ENCODE measurements around the gene ZNF93. TPM values are rescaled to one million over a fixed set of nuclear protein-coding genes. Genes with fewer than 3 reads are reported as not detected.
A peak's percentile ranks its signal among the peaks of the same experiment; 100 is the strongest.
"Not testable (repeated sequence)": the region's sequence is repeated elsewhere in the genome, so short reads cannot be mapped to it uniquely, and the experiment has no call there.

The ZNF93 gene
- total and polyA plus RNA-seq, 9 donors: 8.1 to 11.8 (median 10.2) TPM

- H3K4me3 ChIP-seq (ENCODE audit: low read length): no peak overlapping the region
- DNase-seq: no peak
- peaks cover 8% of the 10 kb centered on the region for H3K36me3 ChIP-seq (ENCODE audit: control insufficient read depth, insufficient read depth, low read length)
- no peaks in the 10 kb centered on the region for H3K27me3 ChIP-seq (ENCODE audit: control insufficient read depth, insufficient read depth, low read length)
- peaks cover 21% of the 10 kb centered on the region for H3K9me3 ChIP-seq (replicated peaks; ENCODE audit: control insufficient read depth, low read depth, low read length)
- H3K4me1 ChIP-seq (ENCODE audit: control insufficient read depth, insufficient read depth, low read length): no peaks in the 10 kb centered on the region
- H3K27ac ChIP-seq (ENCODE audit: low read length): no peak overlapping the region
Measured at GRCh38 chr19:19873381-19873780, 27.4 kb upstream of the ZNF93 start.

GRCh38 chr19:19877724-19878123, 23.0 kb upstream of the ZNF93 start:
- peaks cover 21% of the 10 kb centered on the region for H3K36me3 ChIP-seq (ENCODE audit: control insufficient read depth, insufficient read depth, low read length)
- no peak overlapping the region for H3K27ac ChIP-seq (ENCODE audit: low read length)
- no peak for DNase-seq
- WGBS (ENCODE audit: insufficient coverage): 80% methylated on average over 2 of the region's 4 CpGs
- H3K4me3 ChIP-seq (ENCODE audit: low read length): no peak overlapping the region
- peaks cover 20% of the 10 kb centered on the region for H3K9me3 ChIP-seq (replicated peaks; ENCODE audit: control insufficient read depth, low read depth, low read length)
- no peaks in the 10 kb centered on the region for H3K4me1 ChIP-seq (ENCODE audit: control insufficient read depth, insufficient read depth, low read length)
- no peaks in the 10 kb centered on the region for H3K27me3 ChIP-seq (ENCODE audit: control insufficient read depth, insufficient read depth, low read length)

GRCh38 chr19:19884583-19884982, 16.2 kb upstream of the ZNF93 start:
- Histone ChIP-seq H3K36me3 (ENCODE audit: control insufficient read depth, insufficient read depth, low read length) (peaks cover 28% of the 10 kb centered on the region), H3K4me1 (ENCODE audit: control insufficient read depth, insufficient read depth, low read length) (no peaks in the 10 kb centered on the region), H3K9me3 (replicated peaks; ENCODE audit: control insufficient read depth, low read depth, low read length) (peaks cover 27% of the 10 kb centered on the region), H3K4me3 (ENCODE audit: low read length) (no peak overlapping the region), H3K27me3 (ENCODE audit: control insufficient read depth, insufficient read depth, low read length) (no peaks in the 10 kb centered on the region), H3K27ac (ENCODE audit: low read length) (no peak overlapping the region)
- no CpG with 5 or more reads among the region's 1 CpG for WGBS (ENCODE audit: insufficient coverage)
- DNase-seq: no peak

GRCh38 chr19:19892055-19892941, 8.4 kb upstream of the ZNF93 start:
- WGBS (ENCODE audit: insufficient coverage): no CpG with 5 or more reads among the region's 3 CpGs
- Histone ChIP-seq H3K9me3 (replicated peaks; ENCODE audit: control insufficient read depth, low read depth, low read length) (peaks cover 62% of the 10 kb centered on the region), H3K36me3 (ENCODE audit: control insufficient read depth, insufficient read depth, low read length) (peaks cover 20% of the 10 kb centered on the region)
- H3K27me3 ChIP-seq (ENCODE audit: control insufficient read depth, insufficient read depth, low read length); H3K4me3 ChIP-seq (ENCODE audit: low read length); DNase-seq; H3K4me1 ChIP-seq (ENCODE audit: control insufficient read depth, insufficient read depth, low read length); H3K27ac ChIP-seq (ENCODE audit: low read length): not testable (repeated sequence)

GRCh38 chr19:19900139-19900728, 512 bp upstream of the ZNF93 start:
- Histone ChIP-seq H3K9me3 (replicated peaks; ENCODE audit: control insufficient read depth, low read depth, low read length) (peaks cover 14% of the 10 kb centered on the region), H3K27ac (ENCODE audit: low read length) (peak overlapping the region; percentile 99), H3K36me3 (ENCODE audit: control insufficient read depth, insufficient read depth, low read length) (peaks cover 4% of the 10 kb centered on the region), H3K27me3 (ENCODE audit: control insufficient read depth, insufficient read depth, low read length) (no peaks in the 10 kb centered on the region), H3K4me3 (ENCODE audit: low read length) (peak overlapping the region; percentile 84), H3K4me1 (ENCODE audit: control insufficient read depth, insufficient read depth, low read length) (peaks cover 5% of the 10 kb centered on the region)
- 0% methylated on average over 1 of the region's 9 CpGs for WGBS (ENCODE audit: insufficient coverage)
- DNase-seq: peak; percentile 69

- not testable (repeated sequence) for H3K27me3 ChIP-seq (ENCODE audit: control insufficient read depth, insufficient read depth, low read length); H3K27ac ChIP-seq (ENCODE audit: low read length); H3K4me1 ChIP-seq (ENCODE audit: control insufficient read depth, insufficient read depth, low read length); DNase-seq; H3K9me3 ChIP-seq (replicated peaks; ENCODE audit: control insufficient read depth, low read depth, low read length); H3K36me3 ChIP-seq (ENCODE audit: control insufficient read depth, insufficient read depth, low read length); H3K4me3 ChIP-seq (ENCODE audit: low read length)
- WGBS (ENCODE audit: insufficient coverage): no CpG with 5 or more reads among the region's 3 CpGs
Measured at GRCh38 chr19:19907551-19907950, 6.8 kb downstream of the ZNF93 start.

GRCh38 chr19:19909654-19910053, 8.9 kb downstream of the ZNF93 start:
- Histone ChIP-seq H3K36me3 (ENCODE audit: control insufficient read depth, insufficient read depth, low read length) (peaks cover 3% of the 10 kb centered on the region), H3K4me1 (ENCODE audit: control insufficient read depth, insufficient read depth, low read length) (no peaks in the 10 kb centered on the region), H3K9me3 (replicated peaks; ENCODE audit: control insufficient read depth, low read depth, low read length) (no peaks in the 10 kb centered on the region), H3K4me3 (ENCODE audit: low read length) (no peak overlapping the region), H3K27me3 (ENCODE audit: control insufficient read depth, insufficient read depth, low read length) (no peaks in the 10 kb centered on the region), H3K27ac (ENCODE audit: low read length) (no peak overlapping the region)
- no CpG with 5 or more reads among the region's 2 CpGs for WGBS (ENCODE audit: insufficient coverage)
- no peak for DNase-seq

- no peaks in the 10 kb centered on the region for H3K9me3 ChIP-seq (replicated peaks; ENCODE audit: control insufficient read depth, low read depth, low read length)
- WGBS (ENCODE audit: insufficient coverage): no CpG with 5 or more reads among the region's 1 CpG
- DNase-seq: no peak
Measured at GRCh38 chr19:19911150-19911549, 10.4 kb downstream of the ZNF93 start.

GRCh38 chr19:19914596-19914995, 13.8 kb downstream of the ZNF93 start:
- no CpG with 5 or more reads among the region's 3 CpGs for WGBS (ENCODE audit: insufficient coverage)
- H3K27me3 ChIP-seq (ENCODE audit: control insufficient read depth, insufficient read depth, low read length): no peaks in the 10 kb centered on the region

More at GRCh38 chr19:19911150-19911549, 10.4 kb downstream of the ZNF93 start:
- peaks cover 3% of the 10 kb centered on the region for H3K36me3 ChIP-seq (ENCODE audit: control insufficient read depth, insufficient read depth, low read length)
- no peak overlapping the region for H3K27ac ChIP-seq (ENCODE audit: low read length)
- no peaks in the 10 kb centered on the region for H3K4me1 ChIP-seq (ENCODE audit: control insufficient read depth, insufficient read depth, low read length)
- no peaks in the 10 kb centered on the region for H3K27me3 ChIP-seq (ENCODE audit: control insufficient read depth, insufficient read depth, low read length)
- no peak overlapping the region for H3K4me3 ChIP-seq (ENCODE audit: low read length)

GRCh38 chr19:19930417-19930816, 29.7 kb downstream of the ZNF93 start:
- not testable (repeated sequence) for H3K4me3 ChIP-seq (ENCODE audit: low read length); H3K4me1 ChIP-seq (ENCODE audit: control insufficient read depth, insufficient read depth, low read length); H3K27ac ChIP-seq (ENCODE audit: low read length); DNase-seq; H3K27me3 ChIP-seq (ENCODE audit: control insufficient read depth, insufficient read depth, low read length)
- H3K9me3 ChIP-seq (replicated peaks; ENCODE audit: control insufficient read depth, low read depth, low read length): peaks cover 53% of the 10 kb centered on the region
- H3K36me3 ChIP-seq (ENCODE audit: control insufficient read depth, insufficient read depth, low read length): peaks cover 27% of the 10 kb centered on the region
- 74% methylated on average over 5 of the region's 7 CpGs for WGBS (ENCODE audit: insufficient coverage)

More at GRCh38 chr19:19914596-19914995, 13.8 kb downstream of the ZNF93 start:
- H3K36me3 ChIP-seq (ENCODE audit: control insufficient read depth, insufficient read depth, low read length): peaks cover 6% of the 10 kb centered on the region
- DNase-seq: no peak
- no peaks in the 10 kb centered on the region for H3K9me3 ChIP-seq (replicated peaks; ENCODE audit: control insufficient read depth, low read depth, low read length)
- H3K4me1 ChIP-seq (ENCODE audit: control insufficient read depth, insufficient read depth, low read length): no peaks in the 10 kb centered on the region
- no peak overlapping the region for H3K4me3 ChIP-seq (ENCODE audit: low read length)
- no peak overlapping the region for H3K27ac ChIP-seq (ENCODE audit: low read length)
